HepG2 (cell line): Measurements from ENCODE around the gene TMEM129. TPM values are rescaled to one million over a fixed set of nuclear protein-coding genes. Genes with fewer than 3 reads are reported as not detected.

Experiments
- ATAC-seq: fragments of 200-7000 bp; cut with Tn5 transposase; 3 replicates; pipeline ENCODE4 v1.9.1; 2020; ENCODE audit warnings: mild to moderate bottlenecking, moderate library complexity
- BruUV-seq: library from RNA; stranded (reverse); fragments of 400-500 nt; replicated peaks from 2 replicates; lab custom pipeline; 2021; lab: Mats Ljungman, UMichigan
- CTCF ChIA-PET: fragments of 300-600 bp; formaldehyde crosslinking; extraction: SDS; loops from one replicate; lab custom pipeline; 2021; ENCODE audit warnings: low total read pairs, inconsistent platforms, low intra/inter-chr PET ratio; lab: Yijun Ruan, JAX
- POLR2A ChIA-PET: fragments of 350-600 bp; sonication (Branson Sonifier 250); formaldehyde crosslinking; loops from one replicate; lab custom pipeline; 2020; ENCODE audit warnings: antibody characterized with exemption, inconsistent platforms; lab: Yijun Ruan, JAX
- DNase-seq: peaks from one replicate; pipeline ENCODE4 v3.0.0-alpha.2; 2015; ENCODE audit warnings: low spot score
- FAIRE-seq: peaks from 3 replicates; lab custom pipeline; 2011; peaks lifted over from hg19 to GRCh38; lab: Jason Lieb, UNC
- H2AFZ ChIP-seq: one replicate; pipeline ENCODE4 v1.6.1; 2011; ENCODE audit warnings: low read length, inconsistent platforms
- H3K27ac ChIP-seq: fragments of 300-600 bp; 3 replicates; pipeline ENCODE4 v1.8.0; 2011; ENCODE audit warnings: mixed run types, mild to moderate bottlenecking, mixed read lengths, low read length, inconsistent platforms; ENCODE audit not compliant: insufficient read depth; ENCODE audit errors: extremely low read length
- H3K27me3 ChIP-seq, 2 experiments: fragments of 200-600 bp in 1 of 2; 2 replicates in 1 of 2; 3 replicates in 1 of 2; pipeline versions ENCODE4 v1.6.0 to v1.8.0; 2011; ENCODE audit warnings: low read length in 2 of 2, mild to moderate bottlenecking in 2 of 2, moderate library complexity in 2 of 2, inconsistent platforms in 1 of 2; ENCODE audit not compliant: insufficient read depth in 2 of 2, control insufficient read depth in 1 of 2
- H3K36me3 ChIP-seq, 2 experiments: fragments of 200-600 bp in 1 of 2; replicated peaks in 1 of 2; 2 replicates in 1 of 2; 3 replicates in 1 of 2; pipeline versions ENCODE4 v1.5.1 to v1.8.0; 2011; ENCODE audit warnings: low read length in 2 of 2, inconsistent platforms in 1 of 2; ENCODE audit not compliant: insufficient read depth in 2 of 2, control insufficient read depth in 1 of 2
- H3K4me1 ChIP-seq: 2 replicates; pipeline ENCODE4 v1.5.1; 2012; ENCODE audit warnings: low read length, inconsistent platforms; ENCODE audit not compliant: insufficient read depth
- H3K4me2 ChIP-seq: 2 replicates; pipeline ENCODE4 v1.6.0; 2011; ENCODE audit warnings: low read depth, low read length, inconsistent platforms
- H3K4me3 ChIP-seq, 3 experiments: fragments of 200-600 bp in 1 of 3; sonication (generic), shearing (Covaris generic) in 1 of 3; replicated peaks in 1 of 3; 2 replicates each; pipeline ENCODE4 v1.5.1; 2011 to 2016; ENCODE audit warnings: low read length in 3 of 3, inconsistent platforms in 2 of 3, low read depth in 2 of 3, mild to moderate bottlenecking in 2 of 3, control low read depth in 1 of 3, mixed read lengths in 1 of 3; ENCODE audit not compliant: insufficient read depth in 1 of 3
- H3K79me2 ChIP-seq: one replicate; pipeline ENCODE4 v1.6.1; 2011; ENCODE audit warnings: low read length, inconsistent platforms; ENCODE audit not compliant: insufficient read depth
- H3K9ac ChIP-seq: 2 replicates; pipeline ENCODE4 v1.6.0; 2011; ENCODE audit warnings: mild to moderate bottlenecking, low read depth, low read length, inconsistent platforms; ENCODE audit not compliant: insufficient read depth
- H3K9me3 ChIP-seq: 2 replicates; pipeline ENCODE4 v1.5.1; 2012; ENCODE audit warnings: mild to moderate bottlenecking, low read length
- H4K20me1 ChIP-seq: 2 replicates; pipeline ENCODE4 v1.6.0; 2011; ENCODE audit warnings: inconsistent platforms, mild to moderate bottlenecking, low read length, moderate library complexity; ENCODE audit not compliant: insufficient read depth
- ESRRA ChIP-seq: sonication (generic); formaldehyde crosslinking; IDR thresholded peaks from 2 replicates; pipeline ENCODE4 v1.5.1; 2020; ENCODE audit warnings: mild to moderate bottlenecking, low read depth, missing genetic modification reagents
- KMT2A ChIP-seq: sonication (generic); formaldehyde crosslinking; IDR thresholded peaks from 2 replicates; pipeline ENCODE4 v1.4.0; 2020; ENCODE audit warnings: missing genetic modification reagents
- PHF20 ChIP-seq: sonication (generic); formaldehyde crosslinking; IDR thresholded peaks from 2 replicates; pipeline ENCODE4 v1.5.0; 2020; ENCODE audit warnings: mild to moderate bottlenecking, missing genetic modification reagents
- SMC3 ChIP-seq: IDR thresholded peaks from 2 replicates; pipeline ENCODE4 v1.6.1; 2011; ENCODE audit warnings: low read length, improper control_type of control experiment
- ZNF274 ChIP-seq: sonication (generic); formaldehyde crosslinking; IDR thresholded peaks from 2 replicates; pipeline ENCODE4 v1.5.1; 2020; ENCODE audit warnings: mild to moderate bottlenecking, missing genetic modification reagents
- ZNF296 ChIP-seq: sonication (generic); formaldehyde crosslinking; conservative IDR thresholded peaks from 2 replicates; pipeline ENCODE4 v1.5.0; 2020; ENCODE audit warnings: mild to moderate bottlenecking, missing genetic modification reagents
- ZNF354B ChIP-seq: sonication (generic); formaldehyde crosslinking; IDR thresholded peaks from 2 replicates; pipeline ENCODE4 v1.8.0; 2022; ENCODE audit warnings: mild to moderate bottlenecking, missing genetic modification reagents
- ZNF761 ChIP-seq: sonication (generic); formaldehyde crosslinking; conservative IDR thresholded peaks from 2 replicates; pipeline ENCODE4 v1.4.0; 2020; ENCODE audit warnings: mild to moderate bottlenecking, missing genetic modification reagents
- ZZZ3 ChIP-seq: sonication (generic); formaldehyde crosslinking; IDR thresholded peaks from 2 replicates; pipeline ENCODE4 v1.4.0; 2020; ENCODE audit warnings: missing genetic modification reagents, mild to moderate bottlenecking, borderline replicate concordance
- WGBS: methylation state at CpG from one replicate; pipeline ENCODE4 v1.1.6; 2017; ENCODE audit warnings: low lambda C conversion rate; 5-methylcytosine and 5-hydroxymethylcytosine counted together
- in situ Hi-C: cut with HindIII; loops from 2 replicates; pipeline ENCODE4 v1.10.0; 2017; ENCODE audit warnings: low pct_unique_long_range_greater_than_20kb; ENCODE audit not compliant: extremely low pct_ligation_motif_present
- intact Hi-C: fragments of 100-400 bp; cut with micrococcal nuclease; formaldehyde crosslinking; loops from one replicate; pipeline ENCODE4 v1.10.0; 2022; ENCODE audit not compliant: unreplicated experiment
- polyA plus RNA-seq, 8 experiments: library from polyadenylated mRNA; depleted of rRNA in 3 of 8; stranded (reverse) in 7 of 8; unstranded in 1 of 8; fragments of >200 nt; fragmentation: Illumina TruSeq in 4 of 8; extraction: Trizol in 4 of 8; gene quantifications; 2 replicates each; pipeline versions ENCODE4 v1.2.1 to v1.2.3, GENCODE V29; 2011 to 2016; ENCODE audit warnings: low read depth in 4 of 8, missing spikeins in 1 of 8, mixed read lengths in 1 of 8; ENCODE audit not compliant: insufficient read depth in 1 of 8
- total RNA-seq, 5 experiments: library from RNA; depleted of rRNA; stranded (reverse); fragments of >200 nt; fragmentation: Illumina TruSeq; extraction: Trizol; gene quantifications; 2 replicates each; pipeline ENCODE4 v1.2.3, GENCODE V29; 2016; ENCODE audit warnings: low read depth in 1 of 5
- TF ChIP-seq, protein P1 (sequence below): sonication (generic); formaldehyde crosslinking; IDR thresholded peaks from 2 replicates; pipeline ENCODE4 v1.4.0; 2020; ENCODE audit warnings: missing genetic modification reagents
- TF ChIP-seq, protein P2 (sequence below): sonication (generic); formaldehyde crosslinking; IDR thresholded peaks from 2 replicates; pipeline ENCODE4 v1.8.1; 2023; ENCODE audit warnings: mild to moderate bottlenecking, missing genetic modification reagents
- TF ChIP-seq, protein P3 (sequence below): sonication (generic); formaldehyde crosslinking; IDR thresholded peaks from 2 replicates; pipeline ENCODE4 v1.5.1; 2020; ENCODE audit warnings: missing genetic modification reagents, mild to moderate bottlenecking, borderline replicate concordance
- TF ChIP-seq, protein P4 (sequence below): sonication (generic); formaldehyde crosslinking; conservative IDR thresholded peaks from 2 replicates; pipeline ENCODE4 v1.8.0; 2022; ENCODE audit warnings: mild to moderate bottlenecking, moderate library complexity, missing genetic modification reagents

Gene TMEM129
- total and polyA plus RNA-seq, 2 of the 13 experiments (the other 11 are each of a cell fraction or from before 2014, with no cell fraction given): 19.0 to 25.8 TPM

DNA sequence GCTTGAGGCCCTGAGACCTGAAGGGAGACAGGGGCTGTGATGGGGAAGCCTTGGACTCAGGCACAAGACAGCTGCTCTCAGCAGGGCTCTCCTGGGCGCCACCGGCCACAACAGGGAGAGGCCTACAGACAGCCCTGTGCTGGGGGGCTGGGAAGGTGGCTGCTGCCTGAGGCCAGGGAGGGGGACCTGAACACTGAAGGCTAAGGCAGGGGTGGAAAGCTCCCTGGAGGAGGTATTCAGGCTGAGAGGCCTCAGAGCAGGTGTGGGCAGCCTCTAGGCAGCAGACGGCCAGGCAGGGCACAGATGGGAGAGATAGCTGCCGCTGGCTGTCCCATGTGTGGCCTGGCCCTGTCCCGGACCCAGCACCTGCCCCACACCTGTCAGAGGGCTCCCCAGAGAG is 33.2 kb upstream of the TMEM129 start:
- Histone ChIP-seq H3K79me2 (no peaks in the 10 kb centered on the region), H3K4me1 (peaks cover 95% of the 10 kb centered on the region), H3K9me3 (no peaks in the 10 kb centered on the region), H4K20me1 (no peaks in the 10 kb centered on the region), H3K36me3 (no peaks in the 10 kb centered on the region), H2AFZ (no peak overlapping the region), H3K4me3 (peak overlapping the region in 1 of 3 experiments; percentile 73; a peak in 1 of 6 replicates), H3K4me2 (peak overlapping the region; percentile 82), H3K9ac (peak overlapping the region; percentile 51; the same call in 1 of the 2 replicates), H3K27me3 (no peaks in the 10 kb centered on the region; a peak in 1 of 5 replicates), H3K27ac (no peak overlapping the region)
- CTCF ChIA-PET: interaction anchor here (2.9 kb wide), 1 partner anchor 56 kb away, joined by 22 read pairs; no protein-coding TSS in a partner anchor
- BruUV-seq: no TSS peak
- in situ Hi-C loops (loop anchor here (10.0 kb wide), 1 partner anchor 50 kb away; no protein-coding TSS in a partner anchor), intact Hi-C loops (no loop called here)
- ATAC-seq (peak; percentile 1), DNase-seq (no peak), FAIRE-seq (no peak)
- WGBS: 0% methylated on average over 2 of the region's 5 CpGs
- TF ChIP-seq ZNF761 (CRISPR knock-in tag): 0 out of 2 replicates have a peak, but pooled peaks have one; percentile 16
- TF ChIP-seq, protein P1, sequence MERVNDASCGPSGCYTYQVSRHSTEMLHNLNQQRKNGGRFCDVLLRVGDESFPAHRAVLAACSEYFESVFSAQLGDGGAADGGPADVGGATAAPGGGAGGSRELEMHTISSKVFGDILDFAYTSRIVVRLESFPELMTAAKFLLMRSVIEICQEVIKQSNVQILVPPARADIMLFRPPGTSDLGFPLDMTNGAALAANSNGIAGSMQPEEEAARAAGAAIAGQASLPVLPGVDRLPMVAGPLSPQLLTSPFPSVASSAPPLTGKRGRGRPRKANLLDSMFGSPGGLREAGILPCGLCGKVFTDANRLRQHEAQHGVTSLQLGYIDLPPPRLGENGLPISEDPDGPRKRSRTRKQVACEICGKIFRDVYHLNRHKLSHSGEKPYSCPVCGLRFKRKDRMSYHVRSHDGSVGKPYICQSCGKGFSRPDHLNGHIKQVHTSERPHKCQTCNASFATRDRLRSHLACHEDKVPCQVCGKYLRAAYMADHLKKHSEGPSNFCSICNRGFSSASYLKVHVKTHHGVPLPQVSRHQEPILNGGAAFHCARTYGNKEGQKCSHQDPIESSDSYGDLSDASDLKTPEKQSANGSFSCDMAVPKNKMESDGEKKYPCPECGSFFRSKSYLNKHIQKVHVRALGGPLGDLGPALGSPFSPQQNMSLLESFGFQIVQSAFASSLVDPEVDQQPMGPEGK: 0 out of 2 replicates have a peak, but pooled peaks have one; percentile 4
- TF ChIP-seq ZNF274 (CRISPR knock-in tag): 0 out of 2 replicates have a peak, but pooled peaks have one; percentile 3
- TF ChIP-seq ZNF354B: no peak
- TF ChIP-seq SMC3: no peak
- TF ChIP-seq ESRRA (CRISPR knock-in tag): no peak
- TF ChIP-seq, protein P2, sequence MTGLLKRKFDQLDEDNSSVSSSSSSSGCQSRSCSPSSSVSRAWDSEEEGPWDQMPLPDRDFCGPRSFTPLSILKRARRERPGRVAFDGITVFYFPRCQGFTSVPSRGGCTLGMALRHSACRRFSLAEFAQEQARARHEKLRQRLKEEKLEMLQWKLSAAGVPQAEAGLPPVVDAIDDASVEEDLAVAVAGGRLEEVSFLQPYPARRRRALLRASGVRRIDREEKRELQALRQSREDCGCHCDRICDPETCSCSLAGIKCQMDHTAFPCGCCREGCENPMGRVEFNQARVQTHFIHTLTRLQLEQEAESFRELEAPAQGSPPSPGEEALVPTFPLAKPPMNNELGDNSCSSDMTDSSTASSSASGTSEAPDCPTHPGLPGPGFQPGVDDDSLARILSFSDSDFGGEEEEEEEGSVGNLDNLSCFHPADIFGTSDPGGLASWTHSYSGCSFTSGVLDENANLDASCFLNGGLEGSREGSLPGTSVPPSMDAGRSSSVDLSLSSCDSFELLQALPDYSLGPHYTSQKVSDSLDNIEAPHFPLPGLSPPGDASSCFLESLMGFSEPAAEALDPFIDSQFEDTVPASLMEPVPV (CRISPR knock-in tag): peak; percentile 17; the same call in 1 of the 2 replicates
- no peak for TF ChIP-seq KMT2A (CRISPR knock-in tag)
- TF ChIP-seq, protein P3, sequence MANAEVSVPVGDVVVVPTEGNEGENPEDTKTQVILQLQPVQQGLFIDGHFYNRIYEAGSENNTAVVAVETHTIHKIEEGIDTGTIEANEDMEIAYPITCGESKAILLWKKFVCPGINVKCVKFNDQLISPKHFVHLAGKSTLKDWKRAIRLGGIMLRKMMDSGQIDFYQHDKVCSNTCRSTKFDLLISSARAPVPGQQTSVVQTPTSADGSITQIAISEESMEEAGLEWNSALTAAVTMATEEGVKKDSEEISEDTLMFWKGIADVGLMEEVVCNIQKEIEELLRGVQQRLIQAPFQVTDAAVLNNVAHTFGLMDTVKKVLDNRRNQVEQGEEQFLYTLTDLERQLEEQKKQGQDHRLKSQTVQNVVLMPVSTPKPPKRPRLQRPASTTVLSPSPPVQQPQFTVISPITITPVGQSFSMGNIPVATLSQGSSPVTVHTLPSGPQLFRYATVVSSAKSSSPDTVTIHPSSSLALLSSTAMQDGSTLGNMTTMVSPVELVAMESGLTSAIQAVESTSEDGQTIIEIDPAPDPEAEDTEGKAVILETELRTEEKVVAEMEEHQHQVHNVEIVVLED: 0 out of 2 replicates have a peak, but pooled peaks have one; percentile 11
- TF ChIP-seq, protein P4, sequence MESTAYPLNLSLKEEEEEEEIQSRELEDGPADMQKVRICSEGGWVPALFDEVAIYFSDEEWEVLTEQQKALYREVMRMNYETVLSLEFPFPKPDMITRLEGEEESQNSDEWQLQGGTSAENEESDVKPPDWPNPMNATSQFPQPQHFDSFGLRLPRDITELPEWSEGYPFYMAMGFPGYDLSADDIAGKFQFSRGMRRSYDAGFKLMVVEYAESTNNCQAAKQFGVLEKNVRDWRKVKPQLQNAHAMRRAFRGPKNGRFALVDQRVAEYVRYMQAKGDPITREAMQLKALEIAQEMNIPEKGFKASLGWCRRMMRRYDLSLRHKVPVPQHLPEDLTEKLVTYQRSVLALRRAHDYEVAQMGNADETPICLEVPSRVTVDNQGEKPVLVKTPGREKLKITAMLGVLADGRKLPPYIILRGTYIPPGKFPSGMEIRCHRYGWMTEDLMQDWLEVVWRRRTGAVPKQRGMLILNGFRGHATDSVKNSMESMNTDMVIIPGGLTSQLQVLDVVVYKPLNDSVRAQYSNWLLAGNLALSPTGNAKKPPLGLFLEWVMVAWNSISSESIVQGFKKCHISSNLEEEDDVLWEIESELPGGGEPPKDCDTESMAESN (CRISPR knock-in tag): 0 out of 2 replicates have a peak, but pooled peaks have one; percentile 28
- no peak for TF ChIP-seq ZNF296 (CRISPR knock-in tag)
- TF ChIP-seq ZZZ3 (CRISPR knock-in tag): no peak
- TF ChIP-seq PHF20: no peak
- POLR2A ChIA-PET: interaction anchor here (0.9 to 34.3 kb wide), 5 partner anchors 9 to 54 kb away, joined by 3 to 1258 read pairs (median 6); partner anchors contain the start of gene FGFR3
